IMR-90 (cell line): ENCODE measurements around the gene KYNU. TPM values are rescaled to one million over a fixed set of nuclear protein-coding genes. Genes with fewer than 3 reads are reported as not detected.

ENCODE experiments used
- ATAC-seq: fragments of 200-7000 bp; cut with Tn5 transposase; 2 replicates; pipeline ENCODE4 v1.9.1; 2020; ENCODE audit warnings: low read depth, mild to moderate bottlenecking, moderate library complexity
- BruUV-seq: library from RNA; stranded (reverse); fragments of 400-500 nt; replicated peaks from 2 replicates; lab custom pipeline; 2021; lab: Mats Ljungman, UMichigan
- CTCF ChIA-PET: fragments of 300-600 bp; formaldehyde crosslinking; extraction: SDS; loops from one replicate; lab custom pipeline; 2021; ENCODE audit warnings: antibody characterized with exemption; lab: Yijun Ruan, JAX
- POLR2A ChIA-PET: fragments of 300-600 bp; sonication (Branson Sonifier 250); formaldehyde crosslinking; loops from one replicate; lab custom pipeline; 2022; ENCODE audit warnings: antibody characterized with exemption; ENCODE audit not compliant: unreplicated experiment; lab: Charles Lee
- DNase-seq: peaks from one replicate; pipeline ENCODE4 v3.0.0; 2013
- H2AFZ ChIP-seq: replicated peaks from 2 replicates; pipeline ENCODE3; 2013; ENCODE audit warnings: low read length, mild to moderate bottlenecking; ENCODE audit not compliant: poor library complexity
- H2AK5ac ChIP-seq: 2 replicates; pipeline ENCODE4 v1.6.1; 2013; ENCODE audit warnings: low read depth, low read length, inconsistent platforms
- H2AK9ac ChIP-seq: replicated peaks from 2 replicates; pipeline ENCODE3; 2013; ENCODE audit warnings: mild to moderate bottlenecking, low read depth, low read length, moderate library complexity; ENCODE audit not compliant: poor library complexity
- H2BK120ac ChIP-seq: 2 replicates; pipeline ENCODE4 v1.6.1; 2013; ENCODE audit warnings: low read depth, low read length, inconsistent platforms
- H2BK15ac ChIP-seq: 3 replicates; pipeline ENCODE4 v1.6.1; 2013; ENCODE audit warnings: low read depth, low read length, inconsistent platforms
- H2BK20ac ChIP-seq: 2 replicates; pipeline ENCODE4 v1.6.1; 2013; ENCODE audit warnings: low read depth, mild to moderate bottlenecking, inconsistent platforms, low read length, moderate library complexity
- H2BK5ac ChIP-seq: 2 replicates; pipeline ENCODE4 v1.6.1; 2013; ENCODE audit warnings: mild to moderate bottlenecking, low read depth, low read length, inconsistent platforms; ENCODE audit not compliant: poor library complexity, severe bottlenecking
- H3K14ac ChIP-seq: replicated peaks from 2 replicates; pipeline ENCODE4 v1.6.1; 2013; ENCODE audit warnings: low read depth, low read length, inconsistent platforms
- H3K18ac ChIP-seq: 2 replicates; pipeline ENCODE4 v1.6.1; 2013; ENCODE audit warnings: low read depth, low read length, control low read depth
- H3K23ac ChIP-seq: 2 replicates; pipeline ENCODE4 v1.6.1; 2013; ENCODE audit warnings: low read depth, low read length, inconsistent platforms
- H3K27ac ChIP-seq: 2 replicates; pipeline ENCODE4 v1.5.1; 2013; ENCODE audit warnings: mild to moderate bottlenecking, control low read depth, low read length; ENCODE audit not compliant: insufficient read depth
- H3K27me3 ChIP-seq: 2 replicates; pipeline ENCODE4 v1.6.1; 2013; ENCODE audit warnings: low read length; ENCODE audit not compliant: control insufficient read depth, insufficient read depth
- H3K36me3 ChIP-seq: 2 replicates; pipeline ENCODE4 v1.6.1; 2013; ENCODE audit warnings: low read length, mixed read lengths; ENCODE audit not compliant: control insufficient read depth, insufficient read depth
- H3K4ac ChIP-seq: 2 replicates; pipeline ENCODE4 v1.6.1; 2013; ENCODE audit warnings: low read depth, low read length, inconsistent platforms
- H3K4me1 ChIP-seq: 2 replicates; pipeline ENCODE4 v1.6.1; 2013; ENCODE audit warnings: low read length, mixed read lengths; ENCODE audit not compliant: control insufficient read depth, insufficient read depth
- H3K4me2 ChIP-seq: 2 replicates; pipeline ENCODE4 v1.6.1; 2013; ENCODE audit warnings: low read depth, mild to moderate bottlenecking, control low read depth, low read length, moderate library complexity
- H3K4me3 ChIP-seq: 2 replicates; pipeline ENCODE4 v1.5.1; 2013; ENCODE audit warnings: low read depth, mild to moderate bottlenecking, control low read depth, low read length, moderate library complexity; ENCODE audit not compliant: insufficient read depth
- H3K56ac ChIP-seq: 2 replicates; pipeline ENCODE4 v1.6.1; 2013; ENCODE audit warnings: low read length, inconsistent platforms; ENCODE audit not compliant: insufficient read depth; ENCODE audit errors: extremely low read depth
- H3K79me1 ChIP-seq, 2 experiments: 2 replicates each; pipeline ENCODE4 v1.6.1; 2013; ENCODE audit warnings: low read length in 2 of 2, inconsistent platforms in 1 of 2, low read depth in 1 of 2
- H3K9ac ChIP-seq: 2 replicates; pipeline ENCODE4 v1.6.1; 2013; ENCODE audit warnings: low read depth, low read length, control low read depth
- H3K9me1 ChIP-seq: 2 replicates; pipeline ENCODE4 v1.6.1; 2013; ENCODE audit warnings: low read length, inconsistent platforms; ENCODE audit not compliant: insufficient read depth
- H3K9me3 ChIP-seq: 2 replicates; pipeline ENCODE4 v1.6.1; 2013; ENCODE audit warnings: low read length; ENCODE audit not compliant: control insufficient read depth, insufficient read depth
- H4K20me1 ChIP-seq: 2 replicates; pipeline ENCODE4 v1.6.1; 2013; ENCODE audit warnings: low read length, inconsistent platforms; ENCODE audit not compliant: insufficient read depth
- H4K5ac ChIP-seq: 2 replicates; pipeline ENCODE4 v1.6.1; 2013; ENCODE audit warnings: mild to moderate bottlenecking, low read depth, low read length, control low read depth
- H4K8ac ChIP-seq, 2 experiments: 2 replicates each; pipeline ENCODE4 v1.6.1; 2013; ENCODE audit warnings: low read depth in 2 of 2, low read length in 2 of 2, control low read depth in 1 of 2, inconsistent platforms in 1 of 2
- H4K91ac ChIP-seq: 2 replicates; pipeline ENCODE4 v1.6.1; 2013; ENCODE audit warnings: low read depth, low read length, inconsistent platforms; ENCODE audit not compliant: insufficient read depth
- BHLHE40 ChIP-seq: fragments of 150-350 bp; IDR thresholded peaks from 2 replicates; pipeline ENCODE4 v1.6.1; 2016; ENCODE audit warnings: mild to moderate bottlenecking, low read depth, low read length
- CTCF ChIP-seq: conservative IDR thresholded peaks from 2 replicates; pipeline ENCODE4 v1.5.1; 2012; ENCODE audit warnings: mild to moderate bottlenecking, low read depth, low read length, improper control_type of control experiment
- ELK1 ChIP-seq: fragments of 150-350 bp; IDR thresholded peaks from 2 replicates; pipeline ENCODE4 v1.6.1; 2016; ENCODE audit warnings: low read depth, mild to moderate bottlenecking, low read length, moderate library complexity, borderline replicate concordance
- MAFK ChIP-seq: IDR thresholded peaks from 2 replicates; pipeline ENCODE4 v1.6.1; 2012; ENCODE audit warnings: low read depth, low read length, improper control_type of control experiment
- RAD21 ChIP-seq: IDR thresholded peaks from 2 replicates; pipeline ENCODE4 v1.6.1; 2012; ENCODE audit warnings: low read length, improper control_type of control experiment
- RCOR1 ChIP-seq: IDR thresholded peaks from 2 replicates; pipeline ENCODE4 v1.6.1; 2012; ENCODE audit warnings: mild to moderate bottlenecking, low read length, improper control_type of control experiment; ENCODE audit not compliant: insufficient replicate concordance
- SMC3 ChIP-seq: fragments of 150-350 bp; IDR thresholded peaks from 2 replicates; pipeline ENCODE4 v1.6.1; 2016; ENCODE audit warnings: low read depth, mild to moderate bottlenecking, antibody characterized with exemption, low read length, moderate library complexity
- WGBS, 2 experiments: methylation state at CpG; one replicate each; pipeline versions ENCODE4 v1.1.5 to v1.1.7; 2013; ENCODE audit warnings: missing lambda C conversion rate in 2 of 2; ENCODE audit not compliant: insufficient read length in 1 of 2; ENCODE audit errors: extremely low coverage in 2 of 2; 5-methylcytosine and 5-hydroxymethylcytosine counted together
- dilution Hi-C: fragments of 300-500 bp; cut with HindIII; formaldehyde crosslinking; loops from one replicate; pipeline ENCODE4 v1.14.3; 2018; ENCODE audit warnings: low sequenced_read_pairs; ENCODE audit not compliant: unreplicated experiment
- in situ Hi-C: fragments of 300-500 bp; cut with MboI; formaldehyde crosslinking; loops from 3 replicates; pipeline ENCODE4 v1.14.3; 2019; ENCODE audit warnings: low sequenced_read_pairs, inconsistent platforms, mixed read lengths
- intact Hi-C: fragments of 100-400 bp; cut with micrococcal nuclease; formaldehyde crosslinking; loops from 2 replicates; pipeline ENCODE4 v1.10.0; 2022
- polyA plus RNA-seq, 3 experiments: library from polyadenylated mRNA; depleted of rRNA; stranded (reverse); fragments of >200 nt; gene quantifications; 2 replicates each; pipeline ENCODE4 v1.2.3, GENCODE V29; 2012; ENCODE audit warnings: low replicate concordance in 1 of 3
- total RNA-seq: library from RNA; depleted of rRNA; stranded (reverse); fragments of >200 nt; gene quantifications from 2 replicates; pipeline ENCODE4 v1.2.3, GENCODE V29; 2012

KYNU gene
- total and polyA plus RNA-seq, 2 of the 4 experiments (the other 2 are of a cell fraction): 0.75 to 2.9 TPM

GRCh38 chr2:142967060-142967459 lies 89.6 kb downstream of the KYNU start:
- no peak for ATAC-seq
- H3K9ac ChIP-seq: no peak overlapping the region
- H3K79me1 ChIP-seq: no peaks in the 10 kb centered on the region
- H4K91ac ChIP-seq: no peak overlapping the region
- no peak overlapping the region for H4K8ac ChIP-seq
- no peak overlapping the region for H3K56ac ChIP-seq
- no peak overlapping the region for H3K27ac ChIP-seq
- H3K18ac ChIP-seq: no peak overlapping the region
- no peaks in the 10 kb centered on the region for H4K20me1 ChIP-seq
- H3K27me3 ChIP-seq: no peaks in the 10 kb centered on the region
- dilution Hi-C loops: no loop called here
- H3K4me1 ChIP-seq: 0 out of 2 replicates have a peak, but pooled peaks cover 1% of the 10 kb centered on the region
- H3K4me3 ChIP-seq: no peak overlapping the region
- no peak overlapping the region for H2BK20ac ChIP-seq
- CTCF ChIA-PET: no interaction called here
- BruUV-seq: no TSS peak
- no peak overlapping the region for H2AK5ac ChIP-seq
- H2AK9ac ChIP-seq: no peak overlapping the region
- no peak for TF ChIP-seq ELK1
- no peak for TF ChIP-seq RAD21
- no peak for TF ChIP-seq MAFK
- no peak for TF ChIP-seq BHLHE40
- TF ChIP-seq RCOR1: no peak
- no peak for TF ChIP-seq CTCF
- no peak for TF ChIP-seq SMC3
- H3K4ac ChIP-seq: no peak overlapping the region
- WGBS, 2 experiments: no CpG with 5 or more reads among the region's 1 CpG
- H3K9me1 ChIP-seq: no peaks in the 10 kb centered on the region
- H2BK15ac ChIP-seq: no peak overlapping the region
- H3K23ac ChIP-seq: no peak overlapping the region
- H3K14ac ChIP-seq: no peak overlapping the region
- no peaks in the 10 kb centered on the region for H3K9me3 ChIP-seq
- H3K4me2 ChIP-seq: no peak overlapping the region
- no peak overlapping the region for H2BK5ac ChIP-seq
- no peak for DNase-seq
- H4K5ac ChIP-seq: no peak overlapping the region
- no peak overlapping the region for H2BK120ac ChIP-seq
- POLR2A ChIA-PET: no interaction called here
- H3K36me3 ChIP-seq: no peaks in the 10 kb centered on the region
- intact Hi-C loops: no loop called here
- in situ Hi-C loops: no loop called here
- no peak overlapping the region for H2AFZ ChIP-seq
